SK-N-SH (cell line): ENCODE measurements around the gene CDH23. TPM values are rescaled to one million over a fixed set of nuclear protein-coding genes. Genes with fewer than 3 reads are reported as not detected.

ENCODE experiments used
- CTCF ChIA-PET: fragments of 300-600, 350-600 bp; formaldehyde crosslinking; extraction: SDS; loops from one replicate; lab custom pipeline; 2021; lab: Yijun Ruan, JAX
- POLR2A ChIA-PET: fragments of 350-600 bp; sonication (Branson Sonifier 250); formaldehyde crosslinking; extraction: SDS; loops from one replicate; lab custom pipeline; 2020; ENCODE audit warnings: antibody characterized with exemption, inconsistent platforms; lab: Yijun Ruan, JAX
- DNase-seq: peaks from one replicate; pipeline ENCODE4 v3.0.0; 2012
- H2AFZ ChIP-seq: fragments of 200-600 bp; sonication (generic); 2 replicates; pipeline ENCODE4 v1.8.1; 2016; ENCODE audit warnings: antibody characterized with exemption, mild to moderate bottlenecking, low read depth
- H3F3A ChIP-seq: fragments of 200-600 bp; sonication (generic); replicated peaks from 2 replicates; pipeline ENCODE3; 2016; ENCODE audit warnings: antibody characterized with exemption, mild to moderate bottlenecking; ENCODE audit not compliant: insufficient read depth
- H3K27ac ChIP-seq, 2 experiments: fragments of 200-500 bp in 1 of 2; fragments of 200-600 bp in 1 of 2; sonication (Bioruptor generic) in 1 of 2; sonication (generic), shearing (Covaris generic) in 1 of 2; 2 replicates each; pipeline versions ENCODE4 v1.5.1 to v1.6.1; 2014 to 2016; ENCODE audit warnings: low read depth in 2 of 2, inconsistent platforms in 1 of 2, low read length in 1 of 2, mild to moderate bottlenecking in 1 of 2, mixed read lengths in 1 of 2
- H3K27me3 ChIP-seq: fragments of 200-600 bp; sonication (generic), shearing (Covaris generic); 2 replicates; pipeline ENCODE4 v1.6.1; 2016; ENCODE audit warnings: mixed run types; ENCODE audit not compliant: insufficient read depth
- H3K36me3 ChIP-seq, 2 experiments: fragments of 200-500 bp in 1 of 2; fragments of 200-600 bp in 1 of 2; sonication (Bioruptor generic) in 1 of 2; sonication (generic) in 1 of 2; replicated peaks in 1 of 2; 2 replicates each; pipeline versions ENCODE3 to v1.5.1; 2014 to 2016; ENCODE audit warnings: low read length in 1 of 2, mild to moderate bottlenecking in 1 of 2; ENCODE audit not compliant: insufficient read depth in 2 of 2, control insufficient read depth in 1 of 2
- H3K4me1 ChIP-seq, 2 experiments: fragments of 200-500 bp in 1 of 2; fragments of 200-600 bp in 1 of 2; sonication (Bioruptor generic) in 1 of 2; sonication (generic), shearing (Covaris generic) in 1 of 2; 2 replicates each; pipeline versions ENCODE4 v1.5.1 to v1.6.1; 2014 to 2016; ENCODE audit warnings: low read depth in 1 of 2, low read length in 1 of 2, mixed run types in 1 of 2; ENCODE audit not compliant: insufficient read depth in 2 of 2, control insufficient read depth in 1 of 2
- H3K4me2 ChIP-seq: fragments of 200-600 bp; sonication (generic), shearing (Covaris generic); 2 replicates; pipeline ENCODE4 v1.6.1; 2017; ENCODE audit warnings: mixed run types
- H3K4me3 ChIP-seq, 2 experiments: fragments of 200-500 bp in 1 of 2; fragments of 200-600 bp in 1 of 2; sonication (Bioruptor generic) in 1 of 2; sonication (generic), shearing (Covaris generic) in 1 of 2; 2 replicates each; pipeline versions ENCODE4 v1.5.1 to v1.8.1; 2014 to 2016; ENCODE audit warnings: low read depth in 2 of 2, inconsistent platforms in 1 of 2, low read length in 1 of 2, mild to moderate bottlenecking in 1 of 2, mixed read lengths in 1 of 2, moderate library complexity in 1 of 2
- H3K79me2 ChIP-seq: fragments of 200-600 bp; sonication (generic); 2 replicates; pipeline ENCODE4 v1.8.1; 2017; ENCODE audit warnings: mild to moderate bottlenecking; ENCODE audit not compliant: insufficient read depth
- H3K9ac ChIP-seq: fragments of 200-600 bp; sonication (generic); 2 replicates; pipeline ENCODE4 v1.6.1; 2017; ENCODE audit warnings: mixed run types
- H3K9me2 ChIP-seq: fragments of 200-600 bp; sonication (generic); 2 replicates; pipeline ENCODE4 v1.6.1; 2017; ENCODE audit warnings: mixed run types
- H3K9me3 ChIP-seq: fragments of 200-600 bp; sonication (generic); 2 replicates; pipeline ENCODE4 v1.6.1; 2017; ENCODE audit warnings: mixed run types, mild to moderate bottlenecking, moderate library complexity
- H4K20me1 ChIP-seq: fragments of 200-600 bp; sonication (generic); 2 replicates; pipeline ENCODE4 v1.6.1; 2017; ENCODE audit warnings: mild to moderate bottlenecking, mixed run types; ENCODE audit not compliant: insufficient read depth
- EZH2phosphoT487 ChIP-seq: fragments of 200-600 bp; sonication (generic); IDR thresholded peaks from 2 replicates; pipeline ENCODE4 v1.6.1; 2017; ENCODE audit warnings: low read depth, mixed run types, mild to moderate bottlenecking, antibody characterized with exemption, moderate library complexity, borderline replicate concordance
- FOXJ3 ChIP-seq: sonication (generic); formaldehyde crosslinking; IDR thresholded peaks from 2 replicates; pipeline ENCODE4 v1.5.1; 2020; ENCODE audit warnings: mild to moderate bottlenecking, missing genetic modification reagents
- FOXM1 ChIP-seq: IDR thresholded peaks from 2 replicates; pipeline ENCODE4 v1.4.0; 2012; ENCODE audit warnings: low read depth, mild to moderate bottlenecking
- GABPA ChIP-seq: IDR thresholded peaks from 2 replicates; pipeline ENCODE4 v1.4.0; 2012; ENCODE audit warnings: low read depth, mild to moderate bottlenecking
- JUND ChIP-seq: IDR thresholded peaks from 2 replicates; pipeline ENCODE4 v1.4.0; 2012
- MEF2A ChIP-seq: IDR thresholded peaks from 2 replicates; pipeline ENCODE4 v1.4.0; 2012; ENCODE audit warnings: low read depth, borderline replicate concordance
- NRF1 ChIP-seq: IDR thresholded peaks from 2 replicates; pipeline ENCODE4 v1.6.1; 2012; ENCODE audit warnings: low read depth, mild to moderate bottlenecking, low read length
- POLR2AphosphoS5 ChIP-seq: IDR thresholded peaks from 2 replicates; pipeline ENCODE4 v1.6.1; 2012; ENCODE audit warnings: low read depth, low read length
- RCOR1 ChIP-seq: fragments of 150-350 bp; IDR thresholded peaks from 2 replicates; pipeline ENCODE4 v1.6.1; 2017; ENCODE audit warnings: antibody characterized with exemption, low read length
- RFX5 ChIP-seq: IDR thresholded peaks from 2 replicates; pipeline ENCODE4 v1.6.1; 2012; ENCODE audit warnings: mild to moderate bottlenecking, improper control_type of control experiment, low read length
- RXRA ChIP-seq: IDR thresholded peaks from 2 replicates; pipeline ENCODE4 v1.4.0; 2012; ENCODE audit warnings: low read depth, mild to moderate bottlenecking, borderline replicate concordance
- SIN3A ChIP-seq: IDR thresholded peaks from 2 replicates; pipeline ENCODE4 v1.6.1; 2012; ENCODE audit warnings: low read depth, mild to moderate bottlenecking, low read length, moderate library complexity, borderline replicate concordance
- SMC3 ChIP-seq: IDR thresholded peaks from 2 replicates; pipeline ENCODE4 v1.6.1; 2012; ENCODE audit warnings: low read depth, low read length, improper control_type of control experiment
- WGBS: methylation state at CpG from one replicate; pipeline ENCODE4 v1.1.6; 2017; ENCODE audit warnings: low lambda C conversion rate; 5-methylcytosine and 5-hydroxymethylcytosine counted together
- polyA plus RNA-seq, 3 experiments: library from polyadenylated mRNA; depleted of rRNA; stranded (reverse); fragments of >200 nt; gene quantifications; 2 replicates each; pipeline ENCODE4 v1.2.3, GENCODE V29; 2012
- TF ChIP-seq, protein P1 (sequence below): IDR thresholded peaks from 2 replicates; pipeline ENCODE4 v1.6.1; 2012; ENCODE audit warnings: mild to moderate bottlenecking, low read depth, low read length, moderate library complexity
- TF ChIP-seq, protein P2 (sequence below): IDR thresholded peaks from 2 replicates; pipeline ENCODE4 v1.4.0; 2012; ENCODE audit warnings: low read depth, borderline replicate concordance
- TF ChIP-seq, protein P3 (sequence below): fragments of 150-350 bp; IDR thresholded peaks from 2 replicates; pipeline ENCODE4 v1.6.1; 2017; ENCODE audit warnings: antibody characterized with exemption, low read length, low read depth, borderline replicate concordance
- TF ChIP-seq, protein P4 (sequence below): fragments of 200-600 bp; sonication (generic); IDR thresholded peaks from 2 replicates; pipeline ENCODE4 v1.6.1; 2017; ENCODE audit warnings: antibody characterized with exemption, mild to moderate bottlenecking, moderate library complexity
- TF ChIP-seq, protein P5 (sequence below): IDR thresholded peaks from 2 replicates; pipeline ENCODE4 v1.4.0; 2012; ENCODE audit warnings: low read depth

Gene CDH23
- polyA plus RNA-seq, 1 of the 3 experiments (the other 2 are of a cell fraction), result 0.03 TPM

DNA sequence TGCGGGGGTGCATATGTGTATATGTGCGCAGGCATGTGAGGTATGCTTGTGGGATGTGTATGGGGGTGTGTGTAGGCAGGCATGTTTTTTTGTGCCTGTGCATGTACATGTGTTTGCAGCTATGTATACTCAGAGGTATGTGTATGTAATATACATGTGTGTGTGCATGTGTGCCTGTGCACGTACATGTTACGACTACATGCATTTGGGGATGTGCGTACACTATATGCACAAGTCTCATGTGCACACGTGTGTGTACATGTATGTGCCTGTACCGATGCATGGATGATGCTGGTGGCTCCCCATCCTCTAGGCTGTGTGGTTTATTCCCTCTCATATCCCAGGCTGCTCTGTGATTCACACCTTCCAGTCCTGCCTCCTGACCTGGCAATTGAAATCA lies 253.7 kb downstream of the CDH23 start:
- Histone ChIP-seq H3F3A (no peaks in the 10 kb centered on the region), H3K9ac (no peak overlapping the region), H3K9me3 (no peaks in the 10 kb centered on the region), H3K27ac (no peak overlapping the region), H3K4me3 (no peak overlapping the region), H3K27me3 (no peaks in the 10 kb centered on the region; the same call in none of the 2 replicates), H3K79me2 (no peaks in the 10 kb centered on the region), H3K4me2 (no peak overlapping the region), H2AFZ (no peak overlapping the region), H3K36me3 (no peaks in the 10 kb centered on the region), H3K9me2 (no peaks in the 10 kb centered on the region), H4K20me1 (no peaks in the 10 kb centered on the region), H3K4me1 (peaks cover 0 to 20% of the 10 kb centered on the region in 2 experiments; a peak in 1 of 4 replicates)
- ChIA-PET POLR2A (no interaction called here), CTCF (interaction anchor here (1.1 to 4.7 kb wide), 4 partner anchors 9 to 58 kb away, joined by 3 to 24 read pairs (median 4); no protein-coding TSS in a partner anchor)
- no peak for DNase-seq
- WGBS, result 73% methylated on average over 7 of the region's 7 CpGs
- TF ChIP-seq EZH2phosphoT487, result no peak

DNA sequence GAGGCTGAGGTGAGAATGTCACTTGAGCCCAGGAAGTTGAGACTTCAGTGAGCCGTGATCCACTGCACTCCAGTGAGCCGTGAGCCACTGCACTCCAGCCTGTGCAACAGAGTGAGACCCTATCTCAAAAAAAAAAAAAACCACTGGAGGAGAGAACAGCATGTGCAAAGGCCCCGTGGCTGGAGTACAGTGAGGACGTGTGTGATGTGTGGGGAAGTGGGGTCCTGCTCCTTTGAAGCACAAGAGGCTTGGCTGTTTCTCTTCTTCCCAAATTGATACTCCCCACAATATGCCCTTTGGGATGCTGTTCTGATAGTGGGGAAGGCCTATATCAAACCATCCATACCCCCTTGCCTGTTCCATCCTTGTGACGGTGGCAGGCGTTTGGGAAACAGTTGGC lies 254.7 kb downstream of the CDH23 start:
- CTCF ChIA-PET, result interaction anchor here (1.1 to 1.2 kb wide), 2 partner anchors 42 to 57 kb away, joined by 3 to 4 read pairs; no protein-coding TSS in a partner anchor
- no peak overlapping the region for H3K9ac ChIP-seq
- WGBS, result 56% methylated on average over 6 of the region's 6 CpGs

More for the DNA sequence above, 254.7 kb downstream of the CDH23 start:
- Histone ChIP-seq H3K4me2 (no peak overlapping the region), H3K79me2 (no peaks in the 10 kb centered on the region), H3K4me1 (peaks cover 0 to 12% of the 10 kb centered on the region in 2 experiments; a peak in 1 of 4 replicates), H3K4me3 (no peak overlapping the region), H3K36me3 (no peaks in the 10 kb centered on the region), H2AFZ (no peak overlapping the region), H3K27me3 (no peaks in the 10 kb centered on the region; the same call in none of the 2 replicates), H3F3A (no peaks in the 10 kb centered on the region), H3K9me3 (no peaks in the 10 kb centered on the region), H3K9me2 (no peaks in the 10 kb centered on the region), H3K27ac (no peak overlapping the region), H4K20me1 (no peaks in the 10 kb centered on the region)
- TF ChIP-seq, protein P1, sequence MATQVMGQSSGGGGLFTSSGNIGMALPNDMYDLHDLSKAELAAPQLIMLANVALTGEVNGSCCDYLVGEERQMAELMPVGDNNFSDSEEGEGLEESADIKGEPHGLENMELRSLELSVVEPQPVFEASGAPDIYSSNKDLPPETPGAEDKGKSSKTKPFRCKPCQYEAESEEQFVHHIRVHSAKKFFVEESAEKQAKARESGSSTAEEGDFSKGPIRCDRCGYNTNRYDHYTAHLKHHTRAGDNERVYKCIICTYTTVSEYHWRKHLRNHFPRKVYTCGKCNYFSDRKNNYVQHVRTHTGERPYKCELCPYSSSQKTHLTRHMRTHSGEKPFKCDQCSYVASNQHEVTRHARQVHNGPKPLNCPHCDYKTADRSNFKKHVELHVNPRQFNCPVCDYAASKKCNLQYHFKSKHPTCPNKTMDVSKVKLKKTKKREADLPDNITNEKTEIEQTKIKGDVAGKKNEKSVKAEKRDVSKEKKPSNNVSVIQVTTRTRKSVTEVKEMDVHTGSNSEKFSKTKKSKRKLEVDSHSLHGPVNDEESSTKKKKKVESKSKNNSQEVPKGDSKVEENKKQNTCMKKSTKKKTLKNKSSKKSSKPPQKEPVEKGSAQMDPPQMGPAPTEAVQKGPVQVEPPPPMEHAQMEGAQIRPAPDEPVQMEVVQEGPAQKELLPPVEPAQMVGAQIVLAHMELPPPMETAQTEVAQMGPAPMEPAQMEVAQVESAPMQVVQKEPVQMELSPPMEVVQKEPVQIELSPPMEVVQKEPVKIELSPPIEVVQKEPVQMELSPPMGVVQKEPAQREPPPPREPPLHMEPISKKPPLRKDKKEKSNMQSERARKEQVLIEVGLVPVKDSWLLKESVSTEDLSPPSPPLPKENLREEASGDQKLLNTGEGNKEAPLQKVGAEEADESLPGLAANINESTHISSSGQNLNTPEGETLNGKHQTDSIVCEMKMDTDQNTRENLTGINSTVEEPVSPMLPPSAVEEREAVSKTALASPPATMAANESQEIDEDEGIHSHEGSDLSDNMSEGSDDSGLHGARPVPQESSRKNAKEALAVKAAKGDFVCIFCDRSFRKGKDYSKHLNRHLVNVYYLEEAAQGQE, result no peak
- TF ChIP-seq, protein P2, sequence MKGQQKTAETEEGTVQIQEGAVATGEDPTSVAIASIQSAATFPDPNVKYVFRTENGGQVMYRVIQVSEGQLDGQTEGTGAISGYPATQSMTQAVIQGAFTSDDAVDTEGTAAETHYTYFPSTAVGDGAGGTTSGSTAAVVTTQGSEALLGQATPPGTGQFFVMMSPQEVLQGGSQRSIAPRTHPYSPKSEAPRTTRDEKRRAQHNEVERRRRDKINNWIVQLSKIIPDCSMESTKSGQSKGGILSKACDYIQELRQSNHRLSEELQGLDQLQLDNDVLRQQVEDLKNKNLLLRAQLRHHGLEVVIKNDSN, result no peak
- TF ChIP-seq, protein P3, sequence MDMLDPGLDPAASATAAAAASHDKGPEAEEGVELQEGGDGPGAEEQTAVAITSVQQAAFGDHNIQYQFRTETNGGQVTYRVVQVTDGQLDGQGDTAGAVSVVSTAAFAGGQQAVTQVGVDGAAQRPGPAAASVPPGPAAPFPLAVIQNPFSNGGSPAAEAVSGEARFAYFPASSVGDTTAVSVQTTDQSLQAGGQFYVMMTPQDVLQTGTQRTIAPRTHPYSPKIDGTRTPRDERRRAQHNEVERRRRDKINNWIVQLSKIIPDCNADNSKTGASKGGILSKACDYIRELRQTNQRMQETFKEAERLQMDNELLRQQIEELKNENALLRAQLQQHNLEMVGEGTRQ, result no peak
- TF ChIP-seq POLR2AphosphoS5, result no peak
- TF ChIP-seq, protein P4, sequence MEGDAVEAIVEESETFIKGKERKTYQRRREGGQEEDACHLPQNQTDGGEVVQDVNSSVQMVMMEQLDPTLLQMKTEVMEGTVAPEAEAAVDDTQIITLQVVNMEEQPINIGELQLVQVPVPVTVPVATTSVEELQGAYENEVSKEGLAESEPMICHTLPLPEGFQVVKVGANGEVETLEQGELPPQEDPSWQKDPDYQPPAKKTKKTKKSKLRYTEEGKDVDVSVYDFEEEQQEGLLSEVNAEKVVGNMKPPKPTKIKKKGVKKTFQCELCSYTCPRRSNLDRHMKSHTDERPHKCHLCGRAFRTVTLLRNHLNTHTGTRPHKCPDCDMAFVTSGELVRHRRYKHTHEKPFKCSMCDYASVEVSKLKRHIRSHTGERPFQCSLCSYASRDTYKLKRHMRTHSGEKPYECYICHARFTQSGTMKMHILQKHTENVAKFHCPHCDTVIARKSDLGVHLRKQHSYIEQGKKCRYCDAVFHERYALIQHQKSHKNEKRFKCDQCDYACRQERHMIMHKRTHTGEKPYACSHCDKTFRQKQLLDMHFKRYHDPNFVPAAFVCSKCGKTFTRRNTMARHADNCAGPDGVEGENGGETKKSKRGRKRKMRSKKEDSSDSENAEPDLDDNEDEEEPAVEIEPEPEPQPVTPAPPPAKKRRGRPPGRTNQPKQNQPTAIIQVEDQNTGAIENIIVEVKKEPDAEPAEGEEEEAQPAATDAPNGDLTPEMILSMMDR, result no peak
- no peak for TF ChIP-seq SIN3A
- TF ChIP-seq RXRA, result no peak
- no peak for TF ChIP-seq MEF2A
- TF ChIP-seq RCOR1, result no peak
- TF ChIP-seq FOXJ3 (CRISPR knock-in tag), result no peak
- TF ChIP-seq JUND, result no peak
- TF ChIP-seq, protein P5, sequence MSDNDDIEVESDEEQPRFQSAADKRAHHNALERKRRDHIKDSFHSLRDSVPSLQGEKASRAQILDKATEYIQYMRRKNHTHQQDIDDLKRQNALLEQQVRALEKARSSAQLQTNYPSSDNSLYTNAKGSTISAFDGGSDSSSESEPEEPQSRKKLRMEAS, result no peak
- no peak for TF ChIP-seq NRF1
- no peak for TF ChIP-seq RFX5
- no peak for TF ChIP-seq SMC3
- TF ChIP-seq FOXM1, result no peak
- no peak for TF ChIP-seq GABPA
- DNase-seq, result no peak
- POLR2A ChIA-PET, result no interaction called here
